ENCODE data around the gene ESRP2.

ESRP2 gene

GRCh38 chr16:68183046-68183445 is 52.9 kb downstream of the ESRP2 start (continued):
- TF ChIP-seq TSHZ1 (tag by site-specific recombination; IDR thresholded peaks at IDR 0.05; ENCODE audit: borderline replicate concordance) (no peak), ZNF335 (tag by site-specific recombination; conservative IDR thresholded peaks at IDR 0.05) (no peak), ZNF747 (tag by site-specific recombination; IDR thresholded peaks at IDR 0.05) (no peak), AEBP2 (tag by site-specific recombination; IDR thresholded peaks at IDR 0.05; ENCODE audit: borderline replicate concordance) (no peak)

GRCh38 chr16:68179855-68180254 is 56.1 kb downstream of the ESRP2 start:
- TF ChIP-seq ZBTB17 (tag by site-specific recombination; IDR thresholded peaks at IDR 0.05) (no peak), REPIN1 (tag by site-specific recombination; IDR thresholded peaks at IDR 0.05; ENCODE audit: low read depth) (no peak), SP2 (tag by site-specific recombination; IDR thresholded peaks at IDR 0.05) (no peak), ZNF48 (tag by site-specific recombination; IDR thresholded peaks at IDR 0.05) (no peak), ZNF596 (tag by site-specific recombination; IDR thresholded peaks at IDR 0.05) (no peak), ZNF555 (tag by site-specific recombination; conservative IDR thresholded peaks at IDR 0.05) (no peak), GLI2 (tag by site-specific recombination; IDR thresholded peaks at IDR 0.05; ENCODE audit: borderline replicate concordance, low read depth) (no peak), ZNF248 (tag by site-specific recombination; IDR thresholded peaks at IDR 0.05) (no peak), ZNF184 (tag by site-specific recombination; IDR thresholded peaks at IDR 0.05) (no peak), ZNF391 (tag by site-specific recombination; IDR thresholded peaks at IDR 0.05; ENCODE audit: borderline replicate concordance, low read depth) (no peak), ZBTB11 (tag by site-specific recombination; conservative IDR thresholded peaks at IDR 0.05; ENCODE audit: low read depth) (no peak), ZFP3 (tag by site-specific recombination; IDR thresholded peaks at IDR 0.05; ENCODE audit: low read depth) (no peak), SP3 (tag by site-specific recombination; IDR thresholded peaks at IDR 0.05) (no peak), ZNF394 (tag by site-specific recombination; IDR thresholded peaks at IDR 0.05; ENCODE audit: borderline replicate concordance) (no peak), ZSCAN23 (tag by site-specific recombination; IDR thresholded peaks at IDR 0.05) (no peak), OSR2 (tag by site-specific recombination; IDR thresholded peaks at IDR 0.05) (no peak), ZNF677 (tag by site-specific recombination; IDR thresholded peaks at IDR 0.05) (no peak), TRIM28 (IDR thresholded peaks at IDR 0.05; ENCODE audit: borderline replicate concordance, low read length) (no peak), ZNF426 (tag by site-specific recombination; IDR thresholded peaks at IDR 0.05) (no peak)
- no peak overlapping the region for H3K27ac ChIP-seq (ENCODE audit: extremely low read depth, low read depth, low read length)
- ChIA-PET POLR2A (no interaction called here), CTCF (interaction anchor here (1.4 kb wide), 1 partner anchor 86 kb away, joined by 3 read pairs; no protein-coding TSS in a partner anchor)
- peaks cover 4 to 50% of the 10 kb centered on the region in 2 experiments; a peak in 2 of 3 replicates for H3K36me3 ChIP-seq (ENCODE audit: control insufficient read depth in 2 of 2, insufficient read depth in 1 of 2, low read length in 2 of 2)
- no peaks in the 10 kb centered on the region for H3K9me3 ChIP-seq (ENCODE audit: control insufficient read depth, insufficient read depth, low read depth, low read length)
- no peak overlapping the region for H3K4me3 ChIP-seq (ENCODE audit: low read depth, low read length)
- H3K4me1 ChIP-seq (ENCODE audit: control insufficient read depth, insufficient read depth, low read length), result no peaks in the 10 kb centered on the region

Data from HEK293 (cell line).